ENCODE measurements around the gene ATG5.

The ATG5 gene

GRCh38 chr6:106149472-106150069, 176.0 kb downstream of the ATG5 start:
- no peak overlapping the region for H3K4me2 ChIP-seq
- TF ChIP-seq Cebpa-rat (IDR thresholded peaks at IDR 0.05) = no peak
- H3K27me3 ChIP-seq = no peaks in the 10 kb centered on the region
- H3K4me1 ChIP-seq = no peaks in the 10 kb centered on the region
- H3K36me3 ChIP-seq = no peaks in the 10 kb centered on the region
- H3K27ac ChIP-seq = no peak overlapping the region
- H3K4me3 ChIP-seq = no peak overlapping the region
- no peak overlapping the region for H3K9ac ChIP-seq
- no peaks in the 10 kb centered on the region for H3K9me3 ChIP-seq
- no peaks in the 10 kb centered on the region for H4K20me1 ChIP-seq

GRCh38 chr6:106147476-106147875, 178.1 kb downstream of the ATG5 start:
- H3K4me2 ChIP-seq = no peak overlapping the region

GRCh38 chr6:106146852-106147351, 178.7 kb downstream of the ATG5 start:
- Histone ChIP-seq H3K27me3 (no peaks in the 10 kb centered on the region), H3K4me1 (peaks cover 8% of the 10 kb centered on the region), H3K4me2 (no peak overlapping the region), H3K9ac (no peak overlapping the region), H3K9me3 (no peaks in the 10 kb centered on the region), H3K4me3 (no peak overlapping the region), H3K27ac (no peak overlapping the region), H3K36me3 (no peaks in the 10 kb centered on the region), H4K20me1 (no peaks in the 10 kb centered on the region)
- no peak for TF ChIP-seq Cebpa-rat (IDR thresholded peaks at IDR 0.05)

More at GRCh38 chr6:106147476-106147875, 178.1 kb downstream of the ATG5 start:
- Histone ChIP-seq H3K4me3 (no peak overlapping the region), H4K20me1 (no peaks in the 10 kb centered on the region), H3K4me1 (peaks cover 3% of the 10 kb centered on the region; the same call in 1 of the 2 replicates), H3K9ac (no peak overlapping the region), H3K27me3 (no peaks in the 10 kb centered on the region), H3K9me3 (no peaks in the 10 kb centered on the region), H3K36me3 (no peaks in the 10 kb centered on the region), H3K27ac (no peak overlapping the region)
- no peak for TF ChIP-seq Cebpa-rat (IDR thresholded peaks at IDR 0.05)

DNA sequence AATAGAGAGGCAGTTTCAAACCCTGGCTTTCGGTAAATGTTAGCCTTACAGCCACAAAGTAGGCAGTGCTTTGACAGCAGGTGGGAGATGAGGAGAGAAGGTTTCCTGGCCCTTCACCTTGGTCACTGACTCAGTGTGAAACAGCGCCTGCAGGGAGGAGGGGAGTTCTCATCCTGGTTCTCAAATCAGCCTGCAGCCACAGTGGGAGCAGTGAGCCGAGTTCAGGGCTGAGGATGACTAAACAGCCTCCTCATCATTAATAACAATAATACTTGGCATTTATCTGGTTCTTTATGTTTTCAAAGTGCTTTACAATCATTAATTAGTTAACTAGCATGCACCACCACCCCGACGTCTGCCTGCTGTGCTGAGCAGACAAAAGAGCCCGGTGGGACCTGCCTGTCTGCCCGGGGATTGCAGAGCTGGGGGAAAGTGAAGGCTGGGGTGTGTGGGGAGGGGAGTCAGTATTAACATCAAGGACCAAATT, 179.8 kb downstream of the ATG5 start:
- Histone ChIP-seq H3K36me3 (no peaks in the 10 kb centered on the region), H3K9ac (no peak overlapping the region), H3K27me3 (no peaks in the 10 kb centered on the region), H3K4me2 (no peak overlapping the region), H3K9me3 (no peaks in the 10 kb centered on the region), H3K27ac (no peak overlapping the region), H3K4me1 (peaks cover 17% of the 10 kb centered on the region), H4K20me1 (no peaks in the 10 kb centered on the region), H3K4me3 (no peak overlapping the region)
- TF ChIP-seq Cebpa-rat (IDR thresholded peaks at IDR 0.05) = no peak

- Histone ChIP-seq H3K9me3 (no peaks in the 10 kb centered on the region), H3K9ac (no peak overlapping the region), H3K4me1 (peaks cover 17% of the 10 kb centered on the region), H3K27me3 (no peaks in the 10 kb centered on the region), H3K4me3 (no peak overlapping the region), H4K20me1 (no peaks in the 10 kb centered on the region), H3K27ac (no peak overlapping the region), H3K4me2 (no peak overlapping the region), H3K36me3 (no peaks in the 10 kb centered on the region)
- TF ChIP-seq Cebpa-rat (IDR thresholded peaks at IDR 0.05) = no peak
Measured at GRCh38 chr6:106145144-106145543, 180.4 kb downstream of the ATG5 start.

DNA sequence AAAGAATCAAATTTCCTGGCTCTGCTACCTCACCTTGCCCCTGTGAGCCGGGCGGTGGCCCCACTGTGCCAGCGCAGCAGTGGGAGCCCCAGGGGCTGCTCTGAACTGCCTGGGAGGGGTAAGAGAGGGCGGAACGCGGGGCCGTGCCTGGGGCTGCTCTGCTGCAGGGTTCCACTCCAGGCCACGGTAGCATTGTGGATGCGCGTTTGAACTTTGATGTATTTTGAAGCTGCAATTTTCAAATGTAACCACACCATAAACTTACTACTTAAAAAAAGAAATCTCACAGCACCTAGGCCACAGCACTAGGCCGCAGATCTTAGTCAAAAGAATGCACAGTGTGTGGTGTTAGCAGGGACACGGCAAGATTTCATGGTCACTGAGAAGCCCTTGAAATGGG, 181.9 kb downstream of the ATG5 start:
- Histone ChIP-seq H3K36me3 (no peaks in the 10 kb centered on the region), H3K9ac (no peak overlapping the region), H3K9me3 (no peaks in the 10 kb centered on the region), H3K4me2 (no peak overlapping the region), H3K4me1 (peaks cover 17% of the 10 kb centered on the region), H3K27ac (no peak overlapping the region), H3K27me3 (no peaks in the 10 kb centered on the region), H3K4me3 (no peak overlapping the region), H4K20me1 (no peaks in the 10 kb centered on the region)
- TF ChIP-seq Cebpa-rat (IDR thresholded peaks at IDR 0.05) = no peak

DNA sequence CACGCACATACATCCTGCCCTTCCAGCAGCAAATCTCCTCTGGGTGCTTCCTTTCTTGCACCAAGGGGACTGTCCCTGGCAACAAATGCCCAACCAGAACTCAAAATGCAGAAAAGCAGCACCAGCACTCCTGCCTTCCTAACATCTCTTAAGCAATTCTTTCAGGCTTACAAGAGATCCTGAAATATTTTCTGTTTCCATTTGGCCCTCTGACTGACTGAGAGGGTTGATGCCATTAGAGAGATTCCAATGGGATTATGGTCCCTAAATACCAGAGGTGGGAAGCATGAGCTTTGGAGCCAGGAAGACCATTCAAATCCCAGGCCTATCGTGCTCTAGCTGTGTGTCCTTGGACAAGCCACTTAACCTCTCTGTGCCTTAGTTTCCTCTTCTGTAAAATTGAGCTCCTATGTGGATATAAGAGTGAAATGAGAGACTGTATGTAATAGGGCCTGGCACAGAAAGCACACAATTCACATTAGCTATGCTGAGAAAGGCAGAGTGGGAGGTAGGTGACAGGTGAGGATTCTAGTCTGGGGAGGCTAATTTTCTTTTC, 182.6 kb downstream of the ATG5 start:
- peaks cover 22% of the 10 kb centered on the region for H3K4me1 ChIP-seq
- no peak overlapping the region for H3K4me2 ChIP-seq
- H4K20me1 ChIP-seq = no peaks in the 10 kb centered on the region
- no peak for TF ChIP-seq Cebpa-rat (IDR thresholded peaks at IDR 0.05)
- no peak overlapping the region for H3K27ac ChIP-seq
- H3K9me3 ChIP-seq = no peaks in the 10 kb centered on the region
- H3K36me3 ChIP-seq = no peaks in the 10 kb centered on the region
- no peaks in the 10 kb centered on the region for H3K27me3 ChIP-seq
- H3K9ac ChIP-seq = no peak overlapping the region
- no peak overlapping the region for H3K4me3 ChIP-seq

- Histone ChIP-seq H3K27ac (no peak overlapping the region), H3K27me3 (no peaks in the 10 kb centered on the region), H3K4me2 (peak overlapping the region; percentile 54), H3K9me3 (no peaks in the 10 kb centered on the region), H3K4me1 (peaks cover 27% of the 10 kb centered on the region), H4K20me1 (no peaks in the 10 kb centered on the region), H3K36me3 (no peaks in the 10 kb centered on the region), H3K9ac (no peak overlapping the region), H3K4me3 (no peak overlapping the region)
- TF ChIP-seq Cebpa-rat (IDR thresholded peaks at IDR 0.05) = no peak
Measured at GRCh38 chr6:106141441-106142237, 183.9 kb downstream of the ATG5 start.

DNA sequence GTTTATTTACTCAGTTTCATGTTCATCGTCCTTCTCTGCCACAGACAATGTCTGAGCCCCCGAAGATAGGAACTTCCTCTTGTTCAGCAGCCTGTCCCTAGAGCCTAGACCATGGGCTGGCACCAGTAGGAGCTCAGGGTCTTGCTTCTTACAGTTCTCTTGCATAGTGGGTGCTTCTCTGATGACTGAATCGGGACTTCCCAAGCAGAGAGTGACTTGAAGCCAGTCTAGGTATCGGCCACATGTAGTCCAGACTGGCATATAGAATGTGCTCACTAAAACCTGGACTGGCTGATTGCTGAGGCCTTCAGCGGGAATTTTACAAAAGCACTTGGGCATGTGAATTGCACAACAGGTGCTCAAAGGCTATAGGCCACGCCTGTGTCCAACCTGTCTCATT, 187.4 kb downstream of the ATG5 start:
- Histone ChIP-seq H3K36me3 (no peaks in the 10 kb centered on the region), H3K9me3 (no peaks in the 10 kb centered on the region), H3K4me3 (no peak overlapping the region), H3K9ac (no peak overlapping the region), H4K20me1 (no peaks in the 10 kb centered on the region), H3K4me1 (peaks cover 27% of the 10 kb centered on the region), H3K27me3 (no peaks in the 10 kb centered on the region), H3K27ac (no peak overlapping the region), H3K4me2 (peak overlapping the region; percentile 11; the same call in 1 of the 2 replicates)
- TF ChIP-seq Cebpa-rat (IDR thresholded peaks at IDR 0.05) = no peak

- Histone ChIP-seq H3K36me3 (no peaks in the 10 kb centered on the region), H3K9ac (no peak overlapping the region), H3K27me3 (no peaks in the 10 kb centered on the region), H4K20me1 (no peaks in the 10 kb centered on the region), H3K27ac (no peak overlapping the region), H3K4me3 (no peak overlapping the region), H3K9me3 (no peaks in the 10 kb centered on the region), H3K4me1 (peaks cover 18% of the 10 kb centered on the region), H3K4me2 (no peak overlapping the region)
- TF ChIP-seq Cebpa-rat (IDR thresholded peaks at IDR 0.05) = no peak
Measured at GRCh38 chr6:106136845-106137244, 188.7 kb downstream of the ATG5 start.

Measured in BLaER1 (cell line).